Stimulated activated CD4-positive, alpha-beta T cell treated with anti-CD3 and anti-CD28 coated beads, Interleukin-4, amount 100 ng/mL, for 48 hours (primary cell): ENCODE results near the gene PDC.

Experiments used
- DNase-seq, 2 donors: peaks; one replicate each; pipeline ENCODE4 v3.0.0-alpha.2; 2020; ENCODE audit warnings: low read depth in 2 of 2

PDC gene

GRCh38 chr1:186461014-186461413, at the start of gene PDC:
PDC (minus strand) TSS chr1:186461114; CDS start chr1:186449459, 11,655 bp downstream.
- no peak for DNase-seq

GRCh38 chr1:186503190-186503589, 42.3 kb upstream of the PDC start:
- no peak for DNase-seq

- no peak for DNase-seq
These were observed 41.2 kb upstream of the PDC start for GRCh38 chr1:186502087-186502486.

- DNase-seq: no peak
These were observed 39.9 kb upstream of the PDC start for GRCh38 chr1:186500804-186501203.

GRCh38 chr1:186499571-186499970, 38.7 kb upstream of the PDC start:
- DNase-seq: no peak

GRCh38 chr1:186498695-186499389, 37.9 kb upstream of the PDC start:
- DNase-seq: no peak

GRCh38 chr1:186498071-186498470, 37.2 kb upstream of the PDC start:
- no peak for DNase-seq

GRCh38 chr1:186497651-186498050, 36.7 kb upstream of the PDC start:
- no peak for DNase-seq

- DNase-seq: no peak
These were observed 35.4 kb upstream of the PDC start for GRCh38 chr1:186496171-186496851.

- DNase-seq: no peak
These were observed 33.9 kb upstream of the PDC start for GRCh38 chr1:186494832-186495271.

- no peak for DNase-seq
These were observed 31.8 kb upstream of the PDC start for GRCh38 chr1:186492531-186493291.

GRCh38 chr1:186491336-186491735, 30.4 kb upstream of the PDC start:
- no peak for DNase-seq

- DNase-seq: no peak
These were observed 26.2 kb upstream of the PDC start for GRCh38 chr1:186487163-186487562.

GRCh38 chr1:186486061-186486460, 25.1 kb upstream of the PDC start:
- DNase-seq: no peak

GRCh38 chr1:186483561-186483960, 22.6 kb upstream of the PDC start:
- DNase-seq: no peak

GRCh38 chr1:186482661-186483255, 21.8 kb upstream of the PDC start:
- peak; percentile 30 to 42 for DNase-seq

- no peak for DNase-seq
These were observed 20.5 kb upstream of the PDC start for GRCh38 chr1:186481303-186481888.

- DNase-seq: no peak
These were observed 18.2 kb upstream of the PDC start for GRCh38 chr1:186479162-186479561.

- no peak for DNase-seq
These were observed 15.5 kb upstream of the PDC start for GRCh38 chr1:186476264-186477040.

- DNase-seq: no peak
These were observed 13.3 kb upstream of the PDC start for GRCh38 chr1:186474208-186474607.

- no peak for DNase-seq
These were observed 12.1 kb upstream of the PDC start for GRCh38 chr1:186473047-186473446.
